Ovary (tissue), 9 donors: ENCODE measurements around the gene PTTG1IP. TPM values are rescaled to one million over a fixed set of nuclear protein-coding genes. Genes with fewer than 3 reads are reported as not detected.

Experiments used
- DNase-seq, 5 donors: peaks; one replicate each; pipeline ENCODE4 v3.0.0-alpha.2; 2019 to 2020
- H3K27ac ChIP-seq, 2 donors: fragments of 200-600 bp; one replicate each; pipeline versions ENCODE4 v1.5.1 to v1.8.0; 2019 to 2022
- H3K27me3 ChIP-seq: fragments of 200-600 bp; one replicate; pipeline ENCODE4 v1.8.0; 2022
- H3K36me3 ChIP-seq: fragments of 200-600 bp; sonication (generic); one replicate; pipeline ENCODE4 v1.5.1; 2019
- H3K4me1 ChIP-seq: one replicate; pipeline ENCODE4 v1.8.1; 2013; ENCODE audit warnings: mild to moderate bottlenecking, moderate library complexity; ENCODE audit not compliant: insufficient read depth
- H3K4me3 ChIP-seq: fragments of 200-600 bp; sonication (generic); one replicate; pipeline ENCODE4 v1.5.1; 2017
- H3K9me3 ChIP-seq, 2 donors: fragments of 200-600 bp in 1 of 2; sonication (generic) in 1 of 2; one replicate each; pipeline versions ENCODE4 v1.5.1 to v1.8.1; 2013 to 2019; ENCODE audit warnings: mild to moderate bottlenecking in 1 of 2, moderate library complexity in 1 of 2
- CTCF ChIP-seq, 3 donors: fragments of 450-650 bp in 2 of 3; fragments of 200-600 bp in 1 of 3; IDR thresholded peaks; one replicate each; pipeline versions ENCODE4 v1.5.1 to v1.8.0; 2016 to 2022; ENCODE audit warnings: antibody characterized with exemption in 3 of 3, mild to moderate bottlenecking in 1 of 3
- EP300 ChIP-seq: sonication (generic); formaldehyde crosslinking; IDR thresholded peaks from one replicate; pipeline ENCODE4 v1.6.1; 2017; ENCODE audit warnings: antibody characterized with exemption
- POLR2A ChIP-seq: fragments of 450-650 bp; IDR thresholded peaks from one replicate; pipeline ENCODE4 v1.6.1; 2017; ENCODE audit warnings: antibody characterized with exemption, mild to moderate bottlenecking, moderate library complexity
- WGBS, 3 donors: extraction: QIAGEN DNeasy Blood & Tissue Kit in 1 of 3; methylation state at CpG; one replicate each; pipeline versions ENCODE4 v1.1.5 to v1.1.7; 2013 to 2017; 5-methylcytosine and 5-hydroxymethylcytosine counted together
- intact Hi-C, 4 donors: fragments of 100-400 bp; cut with DNase I; formaldehyde crosslinking; loops; one replicate each; pipeline versions ENCODE4 v1.11.0 to v1.15.1; 2022 to 2023
- polyA plus RNA-seq, 2 donors: library from polyadenylated mRNA; stranded (reverse); fragments of 200-250 nt in 1 of 2; fragments of 350-450 nt in 1 of 2; fragmentation: Illumina TruSeq in 1 of 2; extraction: RNeasy Lipid Tissue Mini Kit (QIAGEN cat#74804) in 1 of 2; gene quantifications; one replicate each; pipeline ENCODE4 v1.2.3, GENCODE V29; 2013 to 2014
- total RNA-seq, 7 donors: library from RNA; depleted of rRNA in 2 of 7; stranded (reverse); fragments of >200 nt in 2 of 7; fragmentation: NEBNext Ultra II Directional in 3 of 7; extraction: Animal tissue kit (Norgen Biotek cat#: 25700) in 3 of 7; gene quantifications; one replicate each; pipeline versions ENCODE4 v1.1.0 to v1.2.4, GENCODE V29; 2016 to 2023
- donor health status: DM: no; HTN: no; CAD: no; lungs with moderate emphysema.
- donor health status: DM: no; HTN: no; CAD: no.
- donor health status: Bipolar disorder and iron deficiency.
- donor health status: DM: yes; HTN: yes; CAD: no.
- donor health status: DM: no; HTN: no; CAD: no.
- donor health status: DM: yes; HTN: yes; CAD: no.

The PTTG1IP gene
- total and polyA plus RNA-seq, 9 donors, result 133 to 420 (median 144) TPM

DNA sequence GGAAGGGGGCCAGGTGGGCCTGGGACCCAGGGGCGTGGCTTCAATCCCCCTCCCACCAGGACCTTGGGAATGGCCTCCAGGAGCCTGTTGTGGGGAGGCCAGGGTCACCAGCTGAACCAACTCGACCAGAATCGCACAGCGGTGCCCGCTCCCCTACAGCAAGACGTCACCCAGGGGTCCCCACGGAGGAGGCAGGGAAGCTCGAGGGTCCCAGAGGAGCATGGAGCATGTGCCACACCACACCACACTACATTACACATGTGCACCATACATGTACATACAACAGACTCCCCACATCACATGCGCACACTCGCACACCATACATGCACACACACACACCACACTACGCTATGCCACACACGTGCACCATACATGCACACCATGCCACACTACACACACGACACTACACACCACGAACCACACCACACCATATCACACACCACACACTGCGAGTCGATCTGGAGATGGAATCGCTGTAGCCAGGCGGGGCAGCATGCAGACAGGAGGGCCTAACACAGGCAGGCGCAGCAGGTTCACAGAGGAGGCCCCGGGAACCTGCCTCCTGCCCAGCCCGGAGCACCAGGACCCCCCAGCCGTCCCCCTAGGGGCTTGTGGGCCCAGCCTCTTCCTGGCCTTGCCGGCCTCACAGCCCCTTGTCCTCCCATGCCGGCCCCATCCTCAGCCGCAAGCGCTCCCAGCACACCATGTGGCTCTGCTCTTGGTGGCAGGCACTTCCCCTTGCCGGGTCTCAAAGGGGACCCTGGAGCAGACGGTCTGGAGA is 46.6 kb upstream of the PTTG1IP start:
- no peaks in the 10 kb centered on the region for H3K9me3 ChIP-seq
- no peak for TF ChIP-seq POLR2A
- DNase-seq, result no peak
- H3K27me3 ChIP-seq, result no peaks in the 10 kb centered on the region
- H3K36me3 ChIP-seq, result no peaks in the 10 kb centered on the region
- WGBS, 3 donors, result 61 to 69% (median 63%) methylated on average over 28 of the region's 28 CpGs
- intact Hi-C loops, result no loop called here
- no peak overlapping the region for H3K4me3 ChIP-seq
- H3K27ac ChIP-seq, result no peak overlapping the region
- no peaks in the 10 kb centered on the region for H3K4me1 ChIP-seq

DNA sequence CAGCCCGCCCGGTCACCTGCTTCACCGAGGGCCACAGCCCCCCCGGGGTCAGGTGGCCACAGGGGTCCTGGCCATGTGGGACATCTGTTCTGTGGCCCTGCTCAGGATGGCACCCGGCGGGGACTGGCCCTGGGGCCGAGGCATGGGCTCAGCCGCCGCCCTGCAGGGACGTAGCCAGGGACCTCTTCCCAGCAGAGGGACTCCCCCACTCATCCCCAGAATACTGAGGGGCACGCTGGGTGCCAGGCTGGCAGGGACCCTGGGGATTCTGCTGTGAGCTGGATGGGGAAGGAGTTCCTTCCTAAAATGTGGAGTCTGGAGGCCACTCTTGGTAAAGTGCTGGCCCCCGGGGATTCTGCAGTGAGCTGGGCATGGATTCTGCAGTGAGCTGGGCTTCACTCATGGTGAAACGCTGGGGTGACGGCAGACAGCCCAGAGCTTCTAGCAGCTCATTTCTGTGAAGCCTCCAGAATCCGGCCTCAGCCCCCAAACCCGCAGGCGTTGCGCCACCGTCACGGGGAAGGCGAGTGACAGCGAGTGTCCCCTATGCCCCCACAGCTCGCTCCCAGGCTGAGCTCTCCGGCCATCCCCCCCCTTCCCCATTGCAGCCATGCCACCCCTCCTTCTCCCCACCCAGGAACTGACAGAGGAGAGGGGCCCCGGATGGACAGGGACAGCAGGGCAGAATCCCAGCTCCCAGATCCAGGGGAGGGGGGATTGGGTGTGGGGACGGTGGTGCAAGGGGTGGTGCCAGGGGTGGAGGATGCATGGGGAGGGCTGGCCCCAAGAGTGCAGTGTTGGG is 45.8 kb upstream of the PTTG1IP start:
- 34 to 58% (median 40%) methylated on average over 20 to 23 of the region's 26 CpGs for WGBS, 3 donors
- DNase-seq, result peak in 1 of 5 donors; percentile 12
- no peak for TF ChIP-seq EP300
- Histone ChIP-seq H3K27ac (no peak overlapping the region), H3K36me3 (no peaks in the 10 kb centered on the region), H3K4me1 (no peaks in the 10 kb centered on the region), H3K4me3 (no peak overlapping the region), H3K27me3 (no peaks in the 10 kb centered on the region), H3K9me3 (no peaks in the 10 kb centered on the region)
- intact Hi-C loops, result no loop called here

GRCh38 chr21:44918581-44919033 is 45.1 kb upstream of the PTTG1IP start:
- intact Hi-C loops, result no loop called here

GRCh38 chr21:44918107-44918470 is 44.6 kb upstream of the PTTG1IP start:
- no peaks in the 10 kb centered on the region for H3K36me3 ChIP-seq
- H3K4me1 ChIP-seq, result no peaks in the 10 kb centered on the region
- 66 to 87% (median 73%) methylated on average over 11 to 12 of the region's 12 CpGs for WGBS, 3 donors
- intact Hi-C loops, result no loop called here
- no peak overlapping the region for H3K4me3 ChIP-seq
- no peaks in the 10 kb centered on the region for H3K9me3 ChIP-seq
- TF ChIP-seq CTCF (IDR thresholded peaks at IDR 0.05) (no peak), EP300 (no peak), POLR2A (no peak)
- no peak for DNase-seq
- no peaks in the 10 kb centered on the region for H3K27me3 ChIP-seq
- no peak overlapping the region for H3K27ac ChIP-seq

More at GRCh38 chr21:44918581-44919033, 45.1 kb upstream of the PTTG1IP start:
- TF ChIP-seq EP300, result no peak
- no peak for TF ChIP-seq CTCF (IDR thresholded peaks at IDR 0.05)
- TF ChIP-seq POLR2A, result no peak
- WGBS, 3 donors, result 49 to 74% (median 50%) methylated on average over 11 to 13 of the region's 13 CpGs
- Histone ChIP-seq H3K9me3 (no peaks in the 10 kb centered on the region), H3K36me3 (no peaks in the 10 kb centered on the region), H3K27me3 (no peaks in the 10 kb centered on the region), H3K4me1 (no peaks in the 10 kb centered on the region), H3K27ac (no peak overlapping the region), H3K4me3 (no peak overlapping the region)
- DNase-seq, result no peak

DNA sequence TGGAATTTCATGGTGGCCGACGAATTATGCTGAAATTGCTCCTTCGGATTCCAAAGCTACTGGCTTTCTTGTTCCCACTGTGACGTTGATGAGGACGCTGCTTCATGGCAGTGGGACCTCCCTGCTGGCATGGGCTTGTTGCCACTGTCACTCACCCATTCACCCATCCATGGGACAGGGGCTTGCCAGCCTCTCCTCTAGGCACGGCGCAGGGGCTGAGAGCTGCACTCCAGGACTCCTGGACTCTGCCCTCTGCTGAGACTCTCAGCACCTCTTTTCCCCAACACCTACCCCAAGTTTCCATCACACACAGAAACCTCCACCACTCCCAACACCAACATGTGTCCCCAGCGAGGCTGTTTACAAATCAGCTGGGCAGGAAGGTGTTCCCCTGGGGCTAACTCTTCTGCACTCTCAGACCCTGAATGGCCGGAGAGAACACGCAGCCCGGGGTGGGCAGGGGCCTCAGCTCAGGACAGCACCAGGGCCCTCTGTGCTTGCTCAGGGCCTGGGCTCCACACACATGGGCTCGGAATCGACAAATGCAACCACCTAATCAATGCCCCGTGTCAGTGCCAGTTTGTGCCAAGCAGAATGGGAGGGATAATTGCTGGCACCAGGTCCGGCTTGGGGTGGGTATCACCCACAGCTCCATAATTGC is 44.1 kb upstream of the PTTG1IP start:
- Histone ChIP-seq H3K4me3 (no peak overlapping the region), H3K27me3 (no peaks in the 10 kb centered on the region), H3K9me3 (no peaks in the 10 kb centered on the region), H3K4me1 (no peaks in the 10 kb centered on the region), H3K36me3 (no peaks in the 10 kb centered on the region), H3K27ac (no peak overlapping the region)
- intact Hi-C loops, result no loop called here
- TF ChIP-seq POLR2A (no peak), EP300 (no peak), CTCF (IDR thresholded peaks at IDR 0.05) (no peak)
- DNase-seq, result no peak
- WGBS, 3 donors, result 72 to 82% (median 73%) methylated on average over 14 to 15 of the region's 15 CpGs
